Smooth muscle cell (in vitro differentiated cells): ENCODE results near the gene EFHD2. TPM values are rescaled to one million over a fixed set of nuclear protein-coding genes. Genes with fewer than 3 reads are reported as not detected.

Experiments used
- DNase-seq: peaks from one replicate; lab custom pipeline; 2025; ENCODE audit not compliant: unreplicated experiment; lab: John Stamatoyannopoulos, UW
- H2AFZ ChIP-seq: fragments of 200-600 bp; sonication (generic); 2 replicates; pipeline ENCODE4 v1.6.0; 2016; ENCODE audit warnings: antibody characterized with exemption, low read depth, mild to moderate bottlenecking
- H3F3A ChIP-seq: fragments of 200-600 bp; sonication (generic); 2 replicates; pipeline ENCODE4 v1.6.0; 2017; ENCODE audit warnings: antibody characterized with exemption, low read depth
- H3K27ac ChIP-seq: fragments of 200-600 bp; sonication (generic); 2 replicates; pipeline ENCODE4 v1.5.1; 2016; ENCODE audit warnings: low read depth, mild to moderate bottlenecking
- H3K27me3 ChIP-seq: fragments of 200-600 bp; sonication (generic); 2 replicates; pipeline ENCODE4 v1.6.1; 2016; ENCODE audit warnings: low read depth, mild to moderate bottlenecking
- H3K36me3 ChIP-seq: fragments of 200-600 bp; sonication (generic); 2 replicates; pipeline ENCODE4 v1.5.1; 2016; ENCODE audit warnings: low read depth
- H3K4me1 ChIP-seq: fragments of 200-600 bp; sonication (generic); 2 replicates; pipeline ENCODE4 v1.5.1; 2016; ENCODE audit warnings: low read depth
- H3K4me2 ChIP-seq: fragments of 200-600 bp; sonication (generic); 2 replicates; pipeline ENCODE4 v1.6.0; 2016; ENCODE audit warnings: mild to moderate bottlenecking
- H3K4me3 ChIP-seq: fragments of 200-600 bp; sonication (generic); 2 replicates; pipeline ENCODE4 v1.5.1; 2016; ENCODE audit warnings: mild to moderate bottlenecking
- H3K79me2 ChIP-seq: fragments of 200-600 bp; sonication (generic); 2 replicates; pipeline ENCODE4 v1.6.0; 2016; ENCODE audit warnings: low read depth, mild to moderate bottlenecking
- H3K9ac ChIP-seq: fragments of 200-600 bp; sonication (generic); 2 replicates; pipeline ENCODE4 v1.6.0; 2016; ENCODE audit warnings: low read depth
- H3K9me3 ChIP-seq: fragments of 200-600 bp; sonication (generic); replicated peaks from 2 replicates; pipeline ENCODE4 v1.5.1; 2016; ENCODE audit warnings: low read depth
- H4K20me1 ChIP-seq: fragments of 200-600 bp; sonication (generic); 2 replicates; pipeline ENCODE4 v1.6.0; 2016; ENCODE audit warnings: low read depth
- CTCF ChIP-seq: fragments of 200-600 bp; sonication (generic); IDR thresholded peaks from 2 replicates; pipeline ENCODE4 v1.5.1; 2017; ENCODE audit warnings: borderline replicate concordance, mild to moderate bottlenecking, antibody characterized with exemption; ENCODE audit not compliant: insufficient read depth, poor library complexity, severe bottlenecking
- WGBS: methylation state at CpG from one replicate; pipeline ENCODE4 v1.1.7; 2016; ENCODE audit warnings: low lambda C conversion rate; 5-methylcytosine and 5-hydroxymethylcytosine counted together
- polyA plus RNA-seq: library from polyadenylated mRNA; unstranded; fragments of >200 nt; fragmentation: Nextera tagmentation; extraction: Ambion mirVana; gene quantifications from 2 replicates; pipeline ENCODE4 v1.2.1, GENCODE V29; 2016
- total RNA-seq: library from RNA; depleted of rRNA; stranded (reverse); fragments of >200 nt; gene quantifications from 2 replicates; pipeline ENCODE4 v1.2.3, GENCODE V29; 2014

EFHD2 gene
- total and polyA plus RNA-seq, 2 experiments from 2014 or later, result 7.0 to 22.9 TPM

GRCh38 chr1:15393475-15394257 is 16.0 kb upstream of the EFHD2 start:
- Histone ChIP-seq H2AFZ (no peak overlapping the region), H3K4me3 (no peak overlapping the region), H3K36me3 (no peaks in the 10 kb centered on the region), H3K9ac (no peak overlapping the region), H3F3A (no peaks in the 10 kb centered on the region), H3K27me3 (peaks cover 19% of the 10 kb centered on the region), H3K27ac (no peak overlapping the region), H3K4me1 (no peaks in the 10 kb centered on the region), H4K20me1 (no peaks in the 10 kb centered on the region), H3K79me2 (no peaks in the 10 kb centered on the region), H3K4me2 (no peak overlapping the region), H3K9me3 (no peaks in the 10 kb centered on the region)
- DNase-seq, result no peak
- TF ChIP-seq CTCF, result no peak
- 60% methylated on average over 9 of the region's 9 CpGs for WGBS

- 71% methylated on average over 3 of the region's 3 CpGs for WGBS
- H3K4me3 ChIP-seq, result no peak overlapping the region
- H3K4me1 ChIP-seq, result no peaks in the 10 kb centered on the region
- H4K20me1 ChIP-seq, result no peaks in the 10 kb centered on the region
- DNase-seq, result no peak
- no peaks in the 10 kb centered on the region for H3K9me3 ChIP-seq
- H3K4me2 ChIP-seq, result no peak overlapping the region
- no peak overlapping the region for H3K9ac ChIP-seq
- H3K79me2 ChIP-seq, result no peaks in the 10 kb centered on the region
- no peaks in the 10 kb centered on the region for H3F3A ChIP-seq
- TF ChIP-seq CTCF, result no peak
- no peaks in the 10 kb centered on the region for H3K36me3 ChIP-seq
- no peak overlapping the region for H3K27ac ChIP-seq
- H3K27me3 ChIP-seq, result peaks cover 12% of the 10 kb centered on the region
- no peak overlapping the region for H2AFZ ChIP-seq
These were observed 15.4 kb upstream of the EFHD2 start for GRCh38 chr1:15394258-15394690.

GRCh38 chr1:15397236-15397635 is 12.5 kb upstream of the EFHD2 start:
- Histone ChIP-seq H4K20me1 (no peaks in the 10 kb centered on the region), H3K4me3 (no peak overlapping the region), H3K9ac (no peak overlapping the region), H3K27me3 (peaks cover 9% of the 10 kb centered on the region), H2AFZ (no peak overlapping the region), H3K36me3 (no peaks in the 10 kb centered on the region), H3K9me3 (no peaks in the 10 kb centered on the region), H3K4me2 (no peak overlapping the region), H3K79me2 (no peaks in the 10 kb centered on the region), H3K4me1 (no peaks in the 10 kb centered on the region), H3F3A (no peaks in the 10 kb centered on the region), H3K27ac (no peak overlapping the region)
- WGBS, result 90% methylated on average over 2 of the region's 2 CpGs
- DNase-seq, result no peak
- no peak for TF ChIP-seq CTCF

GRCh38 chr1:15399710-15400109 is 10.0 kb upstream of the EFHD2 start:
- H3K4me1 ChIP-seq, result no peaks in the 10 kb centered on the region
- no peak overlapping the region for H2AFZ ChIP-seq
- TF ChIP-seq CTCF, result no peak
- H3K9me3 ChIP-seq, result no peaks in the 10 kb centered on the region
- no peak for DNase-seq
- H3F3A ChIP-seq, result no peaks in the 10 kb centered on the region
- no peaks in the 10 kb centered on the region for H4K20me1 ChIP-seq
- H3K4me2 ChIP-seq, result no peak overlapping the region
- WGBS, result 98% methylated on average over 2 of the region's 2 CpGs
- H3K79me2 ChIP-seq, result no peaks in the 10 kb centered on the region
- no peak overlapping the region for H3K9ac ChIP-seq
- no peaks in the 10 kb centered on the region for H3K36me3 ChIP-seq
- no peak overlapping the region for H3K27ac ChIP-seq
- H3K4me3 ChIP-seq, result no peak overlapping the region
- H3K27me3 ChIP-seq, result peaks cover under 1% of the 10 kb centered on the region
